Effector memory CD4-positive, alpha-beta T cell (primary cell): Measurements from ENCODE around the gene KCNJ6.

Source experiments
- DNase-seq, 3 donors: peaks; one replicate each; pipeline ENCODE4 v3.0.0-alpha.2; 2020
- H3K27ac ChIP-seq: 2 replicates; pipeline ENCODE4 v1.7.0; 2013; ENCODE audit warnings: mild to moderate bottlenecking, low read length, moderate library complexity; ENCODE audit not compliant: insufficient read depth, poor library complexity, severe bottlenecking
- H3K27me3 ChIP-seq: replicated peaks from 2 replicates; pipeline ENCODE4 v1.7.0; 2013; ENCODE audit warnings: mild to moderate bottlenecking, low read length; ENCODE audit not compliant: insufficient read depth, control insufficient read depth, poor library complexity, severe bottlenecking
- H3K36me3 ChIP-seq: 2 replicates; pipeline ENCODE4 v1.7.0; 2013; ENCODE audit warnings: mild to moderate bottlenecking, low read length, moderate library complexity; ENCODE audit not compliant: control insufficient read depth, insufficient read depth
- H3K4me1 ChIP-seq: 2 replicates; pipeline ENCODE4 v1.7.0; 2013; ENCODE audit warnings: low read length, mild to moderate bottlenecking; ENCODE audit not compliant: control insufficient read depth, insufficient read depth, poor library complexity, severe bottlenecking
- H3K4me3 ChIP-seq: 2 replicates; pipeline ENCODE4 v1.7.0; 2013; ENCODE audit warnings: low read length, low read depth, mild to moderate bottlenecking; ENCODE audit not compliant: insufficient read depth, poor library complexity, severe bottlenecking
- H3K9me3 ChIP-seq: 2 replicates; pipeline ENCODE4 v1.7.0; 2013; ENCODE audit warnings: mild to moderate bottlenecking, low read length, moderate library complexity; ENCODE audit not compliant: control insufficient read depth

Gene KCNJ6

DNA sequence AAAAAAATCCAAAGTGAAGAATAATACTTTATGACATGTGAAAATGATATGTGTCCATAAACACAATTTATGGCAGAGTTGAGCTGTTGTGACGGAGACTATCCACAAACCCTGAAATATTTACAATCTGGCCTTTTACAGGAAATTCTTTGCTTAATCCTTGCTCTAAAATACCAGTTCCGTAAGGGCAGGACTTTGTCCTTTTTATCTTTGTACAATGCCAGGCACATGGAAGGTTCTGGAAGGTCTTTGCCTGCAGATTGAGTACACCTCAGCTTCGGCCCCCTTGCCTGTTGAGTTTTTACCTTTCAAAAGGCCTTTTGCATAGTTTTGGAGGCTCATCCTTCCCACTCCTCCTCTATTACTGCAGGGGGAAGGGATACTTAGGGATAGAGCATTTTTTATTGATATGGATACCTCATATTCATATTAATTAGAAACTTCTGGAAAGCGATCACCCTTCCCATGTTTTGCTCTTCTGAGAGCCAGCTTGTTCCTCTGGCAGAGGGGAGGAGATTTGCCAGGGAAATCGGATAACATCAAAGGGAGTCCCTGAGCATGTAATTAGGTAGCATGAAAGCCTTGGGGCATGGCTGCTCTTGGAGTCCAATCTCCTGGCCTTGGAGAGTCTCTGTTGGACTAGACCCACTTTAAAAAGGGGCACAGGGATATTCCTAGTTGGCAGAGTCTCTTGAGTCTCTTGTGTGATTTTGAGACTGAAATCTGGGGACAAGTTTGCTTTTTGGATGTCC, 217.1 kb downstream of the KCNJ6 start:
- DNase-seq = no peak
- no peaks in the 10 kb centered on the region for H3K9me3 ChIP-seq
- no peaks in the 10 kb centered on the region for H3K36me3 ChIP-seq
- no peaks in the 10 kb centered on the region for H3K4me1 ChIP-seq
- H3K27ac ChIP-seq = no peak overlapping the region
- H3K4me3 ChIP-seq = no peak overlapping the region
- no peaks in the 10 kb centered on the region for H3K27me3 ChIP-seq

DNA sequence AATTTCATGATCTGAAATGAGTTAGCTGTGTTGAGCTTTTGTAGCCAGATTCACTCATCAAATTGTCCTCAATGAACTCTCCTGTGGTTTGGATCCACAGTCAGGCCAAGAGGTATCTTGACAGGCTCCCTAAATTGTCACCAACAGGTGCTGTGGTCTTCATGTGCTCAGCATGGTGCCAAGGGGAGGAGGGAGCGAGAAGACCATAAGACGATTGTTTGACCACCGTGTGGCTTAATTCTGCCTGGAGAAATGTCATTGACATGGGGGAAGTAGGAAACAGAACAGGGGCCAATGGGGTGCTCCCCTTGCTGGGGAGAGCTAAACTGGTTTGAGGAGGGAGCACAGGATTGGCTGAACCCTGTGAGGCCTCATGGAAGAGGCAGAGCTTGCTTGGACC, 219.3 kb downstream of the KCNJ6 start:
- no peaks in the 10 kb centered on the region for H3K9me3 ChIP-seq
- no peaks in the 10 kb centered on the region for H3K27me3 ChIP-seq
- no peak overlapping the region for H3K27ac ChIP-seq
- no peak for DNase-seq
- H3K4me1 ChIP-seq = no peaks in the 10 kb centered on the region
- no peaks in the 10 kb centered on the region for H3K36me3 ChIP-seq
- H3K4me3 ChIP-seq = no peak overlapping the region

DNA sequence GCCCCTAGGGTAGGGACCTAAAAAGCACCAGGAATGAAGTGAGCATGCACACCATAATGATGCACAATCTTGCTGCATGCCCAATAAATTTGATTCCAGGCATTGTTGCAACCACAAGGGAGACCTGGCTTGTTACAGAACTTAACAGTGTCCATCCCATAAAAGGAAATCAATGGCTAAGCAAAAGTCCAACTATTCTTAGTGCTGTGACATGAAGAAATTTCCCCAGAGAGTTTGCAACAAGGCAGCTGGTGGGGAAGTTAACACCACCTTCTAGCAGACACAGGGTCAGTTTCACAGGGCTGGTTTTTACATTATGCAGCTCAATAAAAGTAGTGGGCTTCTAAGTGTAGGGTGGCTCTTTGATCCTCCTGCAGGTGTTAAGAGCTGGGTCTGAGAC, 221.1 kb downstream of the KCNJ6 start:
- Histone ChIP-seq H3K4me3 (no peak overlapping the region), H3K9me3 (no peaks in the 10 kb centered on the region), H3K27ac (no peak overlapping the region), H3K4me1 (no peaks in the 10 kb centered on the region), H3K27me3 (no peaks in the 10 kb centered on the region), H3K36me3 (no peaks in the 10 kb centered on the region)
- no peak for DNase-seq

DNA sequence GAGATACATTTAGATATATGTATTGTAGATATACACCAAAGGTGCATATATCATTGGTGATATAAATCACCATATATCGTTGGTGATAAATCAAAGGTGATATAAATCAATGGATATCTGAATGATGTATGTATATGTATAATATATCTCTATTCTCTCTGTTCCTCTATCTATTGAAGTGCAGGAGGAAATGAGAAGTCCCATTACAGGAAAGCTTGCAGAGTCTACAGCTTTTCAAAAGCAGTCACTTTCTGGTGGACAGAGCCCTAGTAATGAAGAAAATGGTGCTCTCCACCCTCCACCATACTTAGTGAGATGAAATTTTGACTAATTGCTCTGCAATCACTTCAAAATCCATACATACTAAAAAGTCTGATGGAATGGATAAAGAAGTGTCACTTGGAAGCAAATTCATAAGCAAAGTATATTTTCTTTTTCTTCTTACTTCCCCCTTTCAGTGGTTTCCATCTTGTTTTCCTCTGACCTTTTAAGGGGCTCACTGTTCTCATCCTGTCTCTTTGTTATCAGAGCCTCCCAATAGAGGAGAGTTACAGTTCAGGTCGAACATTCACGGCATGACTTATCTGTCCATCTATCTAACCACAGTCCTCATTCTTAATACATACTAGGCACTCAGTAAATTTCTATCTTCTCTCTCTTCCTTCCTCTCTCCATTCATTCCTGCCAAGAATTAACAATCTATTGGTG, 227.2 kb downstream of the KCNJ6 start:
- no peaks in the 10 kb centered on the region for H3K4me1 ChIP-seq
- H3K27ac ChIP-seq = no peak overlapping the region
- no peaks in the 10 kb centered on the region for H3K27me3 ChIP-seq
- no peak for DNase-seq
- H3K4me3 ChIP-seq = no peak overlapping the region
- H3K9me3 ChIP-seq = no peaks in the 10 kb centered on the region
- no peaks in the 10 kb centered on the region for H3K36me3 ChIP-seq

DNA sequence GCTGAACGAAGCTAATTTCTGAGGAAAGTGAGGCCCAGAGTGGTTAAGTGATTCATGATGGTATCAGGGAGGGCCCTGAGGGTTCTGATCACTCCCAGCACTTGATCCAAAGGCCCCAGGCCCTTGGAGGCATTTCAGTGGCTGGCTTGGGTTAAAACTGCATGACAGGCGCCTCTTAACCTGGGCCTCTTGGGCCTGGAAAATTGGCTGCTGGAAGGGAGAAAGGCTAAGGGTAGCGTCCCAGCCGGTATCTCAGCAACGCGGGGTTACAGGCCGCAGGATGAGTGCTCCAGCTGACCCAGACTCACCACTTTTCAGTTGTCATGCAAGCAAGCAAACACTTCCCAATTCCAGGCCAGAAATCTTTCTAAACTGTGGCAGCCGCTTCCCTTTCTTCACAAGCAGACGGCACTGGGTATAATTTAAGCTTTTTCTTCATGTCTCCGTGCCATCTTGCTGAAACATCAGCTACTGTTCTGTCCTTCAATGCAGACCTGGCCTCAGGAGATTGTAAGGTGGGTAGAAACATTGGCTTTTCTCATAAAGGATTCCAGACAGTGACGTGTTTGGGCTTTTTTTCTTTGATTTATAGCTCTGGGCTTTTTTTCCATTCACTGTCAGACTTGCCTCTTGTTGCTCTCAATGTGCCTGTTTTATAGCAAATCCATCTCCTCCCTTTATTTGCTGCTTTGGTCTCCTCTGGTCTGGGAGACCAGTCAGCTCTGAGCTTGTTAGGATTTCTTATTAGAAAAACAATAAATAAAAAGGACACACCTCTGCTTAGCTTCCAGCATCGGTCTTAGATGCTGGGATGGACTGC, 229.1 kb downstream of the KCNJ6 start:
- H3K27me3 ChIP-seq = no peaks in the 10 kb centered on the region
- no peaks in the 10 kb centered on the region for H3K36me3 ChIP-seq
- no peak overlapping the region for H3K27ac ChIP-seq
- no peak overlapping the region for H3K4me3 ChIP-seq
- DNase-seq = no peak
- H3K4me1 ChIP-seq = no peaks in the 10 kb centered on the region
- no peaks in the 10 kb centered on the region for H3K9me3 ChIP-seq

DNA sequence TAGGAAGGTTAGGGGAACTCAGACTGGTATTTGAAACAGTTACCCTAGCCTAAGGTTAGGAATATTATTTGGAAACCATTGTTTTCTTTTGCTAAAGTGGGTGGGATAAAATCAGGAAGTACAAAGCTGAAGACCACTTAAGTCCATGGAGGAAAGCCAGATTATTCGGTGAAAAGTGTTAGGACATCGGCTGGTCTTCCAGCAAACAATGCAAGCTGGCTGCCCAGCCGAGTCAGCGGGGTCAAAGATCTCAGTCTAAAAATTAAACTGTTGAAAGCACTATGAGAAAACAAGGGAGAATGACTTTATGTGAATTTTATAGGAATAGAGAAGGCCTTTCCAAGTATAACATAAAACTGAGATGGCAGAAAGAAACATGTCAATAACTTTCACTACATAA, 231.7 kb downstream of the KCNJ6 start:
- Histone ChIP-seq H3K4me1 (no peaks in the 10 kb centered on the region), H3K9me3 (no peaks in the 10 kb centered on the region), H3K4me3 (no peak overlapping the region), H3K36me3 (no peaks in the 10 kb centered on the region), H3K27ac (no peak overlapping the region), H3K27me3 (no peaks in the 10 kb centered on the region)
- DNase-seq = no peak

DNA sequence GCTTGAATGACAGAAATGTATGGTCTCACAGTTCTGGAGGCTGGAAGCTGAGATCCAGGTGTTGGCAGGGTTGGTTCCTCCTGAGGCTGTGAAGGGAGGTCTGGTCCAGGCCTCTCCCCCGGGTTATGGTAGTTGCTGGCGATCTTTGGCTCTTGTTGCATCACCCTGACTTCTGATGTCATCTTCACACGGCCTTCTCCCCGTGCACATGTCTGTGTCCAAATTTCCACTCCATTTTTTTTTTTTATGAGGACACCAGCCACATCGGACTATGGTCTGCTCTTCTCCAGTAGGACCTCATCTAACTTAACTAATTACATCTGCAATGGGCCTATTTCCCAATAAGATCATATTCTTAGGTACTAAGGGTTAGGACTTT, 232.2 kb downstream of the KCNJ6 start:
- Histone ChIP-seq H3K36me3 (no peaks in the 10 kb centered on the region), H3K27me3 (no peaks in the 10 kb centered on the region), H3K27ac (no peak overlapping the region), H3K4me3 (no peak overlapping the region), H3K4me1 (no peaks in the 10 kb centered on the region), H3K9me3 (no peaks in the 10 kb centered on the region)
- no peak for DNase-seq

DNA sequence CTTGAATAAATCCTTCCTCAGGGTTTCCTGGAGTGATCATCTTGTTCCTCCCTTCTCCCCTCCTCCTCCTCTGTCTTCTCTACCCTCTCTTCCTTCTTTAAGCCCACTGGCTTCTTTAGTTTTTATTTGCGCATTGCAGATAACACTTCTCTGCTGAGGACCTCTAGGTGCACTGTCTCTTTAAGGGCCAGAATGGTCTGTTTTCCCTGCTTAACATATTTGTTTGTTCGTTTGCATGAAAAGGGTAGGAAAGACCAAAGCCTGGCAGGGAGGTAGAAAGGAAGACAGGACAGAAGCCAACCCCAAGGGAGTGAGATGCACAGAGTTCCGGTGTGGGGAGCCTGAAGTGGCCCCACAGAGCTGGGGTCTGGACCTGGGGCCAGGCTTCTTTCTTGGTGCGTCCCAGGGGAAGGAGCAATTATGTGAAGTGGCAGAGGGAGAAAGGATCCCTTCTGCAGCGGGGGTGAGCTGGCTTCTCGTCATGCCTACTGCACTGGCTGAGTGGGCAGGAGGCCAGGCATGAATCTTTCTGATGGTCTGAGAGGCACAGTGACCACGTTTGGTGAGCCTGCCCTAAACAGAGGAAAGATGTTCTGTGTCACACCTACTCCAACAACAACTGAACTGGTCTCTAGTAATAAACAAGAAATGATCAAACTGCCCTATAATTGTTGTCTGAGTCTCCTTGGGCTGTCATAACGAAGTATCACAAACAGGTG, 232.7 kb downstream of the KCNJ6 start:
- H3K36me3 ChIP-seq = no peaks in the 10 kb centered on the region
- H3K27me3 ChIP-seq = no peaks in the 10 kb centered on the region
- H3K27ac ChIP-seq = no peak overlapping the region
- no peaks in the 10 kb centered on the region for H3K4me1 ChIP-seq
- no peak overlapping the region for H3K4me3 ChIP-seq
- no peaks in the 10 kb centered on the region for H3K9me3 ChIP-seq
- DNase-seq = no peak

DNA sequence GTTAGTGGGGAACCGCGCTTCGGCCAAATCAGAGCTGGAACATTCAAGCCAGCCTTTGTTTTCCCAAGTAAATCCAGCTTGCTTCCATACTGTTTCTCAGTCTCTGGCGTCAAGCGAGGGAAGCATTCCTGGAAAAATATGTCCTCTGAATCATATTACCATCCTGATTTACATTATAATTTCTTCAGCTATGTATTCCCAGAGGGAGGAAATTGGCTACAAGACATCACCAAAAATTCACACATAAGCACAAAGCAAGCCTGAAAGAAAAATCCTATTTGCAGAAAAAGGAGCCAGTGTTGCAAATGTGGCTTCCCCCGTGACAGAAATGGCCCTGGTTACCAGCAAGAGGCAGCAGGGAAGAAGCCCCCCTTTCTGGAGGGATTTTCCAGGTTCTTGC, 233.3 kb downstream of the KCNJ6 start:
- H3K4me3 ChIP-seq = no peak overlapping the region
- H3K4me1 ChIP-seq = no peaks in the 10 kb centered on the region
- no peaks in the 10 kb centered on the region for H3K36me3 ChIP-seq
- H3K9me3 ChIP-seq = no peaks in the 10 kb centered on the region
- H3K27ac ChIP-seq = no peak overlapping the region
- H3K27me3 ChIP-seq = no peaks in the 10 kb centered on the region
- DNase-seq = no peak
